GM19395 (cell line): ENCODE measurements around the gene EGFL6.
"Not testable (repeated sequence)": the region's sequence is repeated elsewhere in the genome, so short reads cannot be mapped to it uniquely, and the experiment has no call there.

Experiments used
- ATAC-seq: cut with Tn5 transposase; IDR thresholded peaks from one replicate; pipeline ENCODE4 v1.9.1; 2021; ENCODE audit warnings: mild to moderate bottlenecking, moderate library complexity; ENCODE audit not compliant: unreplicated experiment

Gene EGFL6

DNA sequence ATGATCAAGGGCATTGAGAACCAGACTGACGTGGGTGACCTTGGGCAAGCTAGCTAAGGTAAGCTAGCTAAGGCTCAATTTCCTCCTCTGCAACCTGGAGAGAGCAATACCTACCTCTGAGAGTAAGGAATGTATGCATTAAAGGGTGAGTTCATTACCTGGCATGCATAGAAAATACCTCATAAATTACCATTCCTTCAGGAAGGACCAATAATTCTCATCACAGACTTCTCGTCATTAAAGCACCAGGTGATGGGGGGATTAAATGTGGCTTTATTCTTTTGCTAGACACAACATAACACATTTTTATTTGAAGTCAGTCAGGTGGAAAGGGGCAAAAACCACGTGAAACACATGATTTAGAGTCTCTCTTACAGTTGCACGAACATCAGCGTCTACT is 21.5 kb downstream of the EGFL6 start:
- no peak for ATAC-seq

- ATAC-seq, result no peak
Observed at GRCh38 chrX:13597874-13598273, 28.5 kb downstream of the EGFL6 start.

GRCh38 chrX:13598877-13599276 is 29.5 kb downstream of the EGFL6 start:
- no peak for ATAC-seq

GRCh38 chrX:13599491-13599890 is 30.1 kb downstream of the EGFL6 start:
- ATAC-seq, result no peak

- ATAC-seq, result no peak
Observed at GRCh38 chrX:13605611-13606010, 36.2 kb downstream of the EGFL6 start.

DNA sequence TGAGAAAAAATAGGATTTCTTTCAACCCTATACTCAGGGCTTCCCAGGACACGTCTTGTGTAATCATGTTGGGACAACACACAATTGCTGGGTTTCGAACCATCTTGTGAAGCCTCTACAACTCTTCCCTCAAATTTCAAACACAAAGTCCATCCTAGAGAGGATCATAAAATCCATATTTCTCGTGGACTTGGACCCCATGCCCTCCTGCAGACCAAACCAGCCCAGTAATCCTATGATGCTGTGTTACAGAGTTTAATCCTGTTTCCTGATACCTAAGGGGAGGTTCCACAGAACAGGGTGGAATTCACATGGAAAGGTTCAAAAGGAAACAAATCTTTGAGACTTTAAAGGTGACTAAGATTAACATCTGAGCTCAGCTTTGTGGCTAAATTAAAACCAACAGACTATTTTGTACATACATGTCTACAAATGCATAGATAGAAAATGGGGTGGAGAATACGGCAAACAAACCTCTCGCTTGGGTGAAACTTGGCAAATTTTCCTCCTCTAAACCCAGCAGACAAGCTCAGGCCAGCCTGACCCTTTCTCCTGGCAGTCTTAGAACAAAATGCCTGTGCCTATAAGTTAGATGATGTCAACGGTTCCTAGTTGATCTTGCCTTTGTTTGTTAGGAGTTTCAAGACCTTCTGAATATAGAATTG is 38.1 kb downstream of the EGFL6 start:
- ATAC-seq, result no peak

DNA sequence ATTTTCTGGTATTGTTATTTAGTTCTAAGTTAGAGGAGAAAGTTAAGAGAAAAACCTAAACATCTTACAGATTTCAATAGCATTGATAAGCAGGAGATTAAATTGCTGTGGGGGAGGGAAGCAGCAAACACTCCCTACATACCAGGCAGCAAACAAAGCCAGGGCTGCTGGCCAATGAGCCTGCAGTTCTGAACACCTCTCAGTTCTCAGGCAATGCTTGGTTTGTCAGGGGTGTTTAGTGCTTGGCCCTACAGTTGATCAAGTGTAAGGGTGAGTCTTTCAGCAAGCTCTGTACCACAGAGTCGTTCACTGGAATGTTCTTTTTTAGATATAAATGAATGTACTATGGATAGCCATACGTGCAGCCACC is 38.6 kb downstream of the EGFL6 start:
- ATAC-seq, result no peak

GRCh38 chrX:13614154-13614553 is 44.8 kb downstream of the EGFL6 start:
- ATAC-seq, result no peak

- no peak for ATAC-seq
Observed at GRCh38 chrX:13620207-13620606, 50.8 kb downstream of the EGFL6 start.

DNA sequence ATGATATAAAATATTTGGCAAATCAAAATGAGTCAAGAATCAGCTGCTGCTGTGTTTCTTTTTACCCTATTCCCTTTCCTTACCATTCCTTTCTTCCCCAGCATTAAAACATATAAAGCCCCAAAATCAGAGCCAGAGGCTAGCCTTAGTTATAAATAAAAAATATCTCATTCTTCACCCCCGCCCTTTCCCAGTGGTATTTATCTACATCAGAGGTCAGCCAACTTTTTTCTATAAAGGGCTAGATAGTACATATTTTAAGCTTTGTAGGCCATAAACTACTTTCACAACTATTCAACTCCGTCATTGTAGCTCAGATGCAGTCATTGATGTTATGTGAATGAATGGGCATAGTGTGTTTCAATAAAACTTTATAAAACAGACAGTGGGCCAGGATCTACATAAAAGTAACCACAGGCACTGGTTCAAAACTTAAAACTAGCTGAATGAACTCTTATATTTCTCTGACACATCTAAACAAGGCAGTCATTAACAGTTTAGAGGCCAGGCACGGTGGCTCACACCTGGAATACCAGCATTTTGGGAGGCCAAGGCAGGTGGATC is 53.1 kb downstream of the EGFL6 start:
- no peak for ATAC-seq

GRCh38 chrX:13627306-13627705 is 57.9 kb downstream of the EGFL6 start:
- no peak for ATAC-seq

- ATAC-seq, result not testable (repeated sequence)
Observed at GRCh38 chrX:13637224-13637623, 67.8 kb downstream of the EGFL6 start.

DNA sequence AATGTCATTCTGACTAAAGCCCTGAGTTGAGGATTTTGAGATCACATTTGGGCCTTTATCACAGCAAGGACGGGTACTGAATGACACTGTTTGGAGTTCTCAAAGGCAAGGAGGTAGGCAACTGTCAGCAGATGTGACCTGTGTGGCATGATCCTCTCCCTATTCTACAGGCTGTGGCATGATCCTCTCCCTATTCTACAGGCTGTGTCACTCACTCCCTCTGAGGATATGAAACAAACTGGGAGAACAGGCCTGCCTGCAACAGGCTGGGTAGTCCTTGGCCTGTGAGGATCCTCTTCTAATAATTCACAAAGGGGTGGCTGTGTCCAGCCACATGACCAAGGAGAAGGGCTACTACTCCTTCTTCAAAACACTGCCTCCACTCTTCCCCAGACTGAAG is 68.6 kb downstream of the EGFL6 start:
- ATAC-seq, result no peak

GRCh38 chrX:13638826-13639225 is 69.4 kb downstream of the EGFL6 start:
- ATAC-seq, result no peak

DNA sequence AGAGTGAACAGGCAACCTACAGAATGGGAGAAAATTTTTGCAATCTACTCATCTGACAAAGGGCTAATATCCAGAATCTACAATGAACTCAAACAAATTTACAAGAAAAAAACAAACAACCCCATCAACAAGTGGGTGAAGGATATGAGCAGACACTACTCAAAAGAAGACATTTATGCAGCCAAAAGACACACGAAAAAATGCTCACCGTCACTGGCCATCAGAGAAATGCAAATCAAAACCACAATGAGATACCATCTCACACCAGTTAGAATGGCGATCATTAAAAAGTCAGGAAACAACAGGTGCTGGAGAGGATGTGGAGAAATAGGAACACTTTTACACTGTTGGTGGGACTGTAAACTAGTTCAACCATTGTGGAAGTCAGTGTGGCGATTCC is 72.3 kb downstream of the EGFL6 start:
- not testable (repeated sequence) for ATAC-seq

DNA sequence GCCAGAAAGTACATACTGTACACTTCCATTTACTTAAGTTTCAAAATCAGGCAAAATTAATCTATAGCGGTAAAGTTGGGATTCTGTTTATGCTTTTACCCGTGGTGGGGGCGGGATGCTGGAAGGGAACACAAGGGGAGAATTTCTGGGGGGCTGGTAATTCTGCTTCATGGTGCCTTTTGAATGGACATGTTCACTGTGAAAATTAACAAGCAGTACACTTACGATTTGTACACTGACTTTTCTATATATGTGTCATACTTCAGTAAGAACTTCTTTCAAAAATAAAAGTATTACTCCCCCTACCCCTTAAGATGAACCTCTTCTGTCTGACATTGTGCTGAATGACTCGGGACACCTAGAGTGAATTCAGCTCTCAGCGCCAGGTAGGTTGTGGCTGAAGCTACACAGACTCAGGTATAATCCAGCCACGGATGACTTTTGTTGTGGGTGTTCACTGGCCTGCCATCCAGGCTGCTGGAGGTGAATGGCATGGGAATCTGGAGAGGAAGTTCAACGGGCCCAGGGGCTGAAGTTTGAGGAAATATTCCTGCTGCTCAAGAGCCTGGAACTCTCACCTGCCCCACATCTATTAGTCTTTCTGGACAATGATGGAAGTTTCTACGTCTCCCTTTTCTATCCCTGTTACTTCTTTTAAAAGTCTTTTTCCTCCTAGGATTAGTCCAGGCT is 76.2 kb downstream of the EGFL6 start:
- no peak for ATAC-seq

DNA sequence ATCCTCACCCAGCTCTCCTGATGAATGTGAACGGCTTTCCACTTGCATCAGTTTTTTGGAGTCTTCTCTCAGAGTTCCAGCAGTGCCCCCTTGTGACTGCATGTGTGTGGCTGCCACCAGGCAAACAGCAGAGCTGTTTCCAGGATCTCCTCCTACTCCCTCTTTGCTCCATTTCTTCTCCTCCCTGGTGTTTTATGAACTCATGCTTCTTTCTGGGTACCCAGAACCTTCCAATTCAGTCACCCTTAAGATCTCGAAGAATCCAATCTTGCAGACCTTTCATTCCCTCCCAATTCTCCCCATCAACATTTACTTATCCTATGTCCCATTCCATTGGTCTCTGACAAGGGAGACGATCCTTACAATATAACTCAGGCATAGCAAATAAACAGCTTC is 76.8 kb downstream of the EGFL6 start:
- ATAC-seq, result no peak

DNA sequence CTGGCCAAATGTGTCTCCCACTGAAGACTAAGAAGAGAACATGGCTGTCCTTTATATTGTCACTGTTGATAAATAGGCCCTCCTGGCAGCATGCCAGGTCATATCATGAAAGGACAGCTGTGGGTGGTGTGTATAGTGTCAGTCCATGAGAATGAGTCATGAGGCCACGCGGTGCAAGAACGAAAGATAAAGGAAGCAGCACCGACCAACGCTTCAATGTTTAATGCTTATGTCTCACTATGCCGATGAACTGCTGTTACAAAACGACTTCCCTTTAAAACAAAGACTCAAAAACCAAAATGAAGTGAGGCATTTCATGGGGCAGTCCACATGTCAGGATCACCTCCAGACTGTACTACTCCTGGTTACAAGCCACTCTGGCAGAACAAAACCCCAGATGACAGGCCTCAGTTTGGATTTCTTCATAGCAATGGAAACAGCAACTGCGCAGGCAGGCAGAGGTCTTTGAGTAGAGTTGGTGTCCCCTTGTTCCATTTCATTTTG is 78.4 kb downstream of the EGFL6 start:
- ATAC-seq, result no peak

GRCh38 chrX:13648336-13648735 is 78.9 kb downstream of the EGFL6 start:
- ATAC-seq, result not testable (repeated sequence)

DNA sequence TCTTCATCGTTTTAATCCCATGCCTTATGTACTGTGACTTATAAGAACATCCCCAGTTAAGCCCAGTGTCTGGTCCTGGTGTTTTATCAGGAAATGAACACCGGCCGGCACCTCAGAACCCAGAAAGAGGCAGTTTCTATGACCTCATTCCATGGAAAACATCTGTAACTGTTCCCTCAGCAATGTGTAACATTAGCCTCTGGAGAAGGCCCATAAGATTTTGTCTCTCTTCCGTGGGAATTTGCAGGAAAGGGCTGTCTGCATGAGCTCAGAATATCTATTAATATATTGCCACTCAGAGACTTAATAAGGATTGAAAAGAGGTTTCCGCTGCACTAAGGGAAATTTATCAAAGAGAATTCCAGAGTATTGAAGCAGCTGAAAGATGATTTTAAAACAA is 80.4 kb downstream of the EGFL6 start:
- ATAC-seq, result no peak

GRCh38 chrX:13650318-13650717 is 80.9 kb downstream of the EGFL6 start:
- no peak for ATAC-seq

GRCh38 chrX:13651150-13651549 is 81.7 kb downstream of the EGFL6 start:
- ATAC-seq, result no peak
